SU-DHL-6 (cell line): ENCODE data around the gene EEPD1.
"Not testable (repeated sequence)": the region's sequence is repeated elsewhere in the genome, so short reads cannot be mapped to it uniquely, and the experiment has no call there.

Source experiments
- CTCF ChIP-seq: fragments of 200-600 bp; sonication (generic); IDR thresholded peaks from one replicate; pipeline ENCODE4 v1.5.1; 2017; ENCODE audit warnings: antibody characterized with exemption, mild to moderate bottlenecking, low read length, moderate library complexity; ENCODE audit not compliant: insufficient read depth, poor library complexity, severe bottlenecking
- EZH2phosphoT487 ChIP-seq: fragments of 200-600 bp; sonication (generic), shearing (Covaris generic); conservative IDR thresholded peaks from 2 replicates; pipeline ENCODE4 v1.6.1; 2018; ENCODE audit warnings: mild to moderate bottlenecking, antibody characterized with exemption, low read length, moderate library complexity, mixed read lengths

- TF ChIP-seq CTCF, EZH2phosphoT487: not testable (repeated sequence)
Measured at GRCh38 chr7:36243356-36243755, 90.3 kb downstream of the EEPD1 start.
